H9 (cell line): ENCODE measurements around the gene CEP112. TPM values are rescaled to one million over a fixed set of nuclear protein-coding genes. Genes with fewer than 3 reads are reported as not detected.

Experiments used
- DNase-seq: peaks from one replicate; pipeline ENCODE4 v3.0.0-alpha.2; 2017
- H2AFZ ChIP-seq: one replicate; pipeline ENCODE4 v1.6.1; 2013; ENCODE audit warnings: mild to moderate bottlenecking, low read length, control low read depth, moderate library complexity
- H2AK5ac ChIP-seq: 2 replicates; pipeline ENCODE4 v1.6.1; 2013; ENCODE audit warnings: low read length, control low read depth, mixed read lengths; ENCODE audit not compliant: insufficient read length
- H2BK120ac ChIP-seq: one replicate; pipeline ENCODE4 v1.6.1; 2013; ENCODE audit warnings: low read depth, mild to moderate bottlenecking, low read length, control low read depth, inconsistent platforms; ENCODE audit not compliant: poor library complexity, severe bottlenecking
- H2BK12ac ChIP-seq: 2 replicates; pipeline ENCODE4 v1.6.1; 2013; ENCODE audit warnings: low read length, control low read depth, mixed read lengths, low read depth; ENCODE audit not compliant: insufficient read length
- H2BK15ac ChIP-seq: 2 replicates; pipeline ENCODE4 v1.6.1; 2013; ENCODE audit warnings: low read depth, low read length, control low read depth
- H2BK20ac ChIP-seq: one replicate; pipeline ENCODE4 v1.6.1; 2013; ENCODE audit warnings: low read depth, mild to moderate bottlenecking, low read length, control low read depth, inconsistent platforms; ENCODE audit not compliant: poor library complexity, severe bottlenecking
- H2BK5ac ChIP-seq: 2 replicates; pipeline ENCODE4 v1.6.1; 2013; ENCODE audit warnings: low read length, control low read depth, mixed read lengths; ENCODE audit not compliant: insufficient read length
- H3K14ac ChIP-seq: 2 replicates; pipeline ENCODE4 v1.6.1; 2013; ENCODE audit warnings: low read length, control low read depth; ENCODE audit not compliant: insufficient read depth
- H3K18ac ChIP-seq: 2 replicates; pipeline ENCODE4 v1.6.1; 2013; ENCODE audit warnings: low read depth, mild to moderate bottlenecking, mixed read lengths, low read length, control low read depth; ENCODE audit not compliant: insufficient read length
- H3K23ac ChIP-seq: 2 replicates; pipeline ENCODE4 v1.6.1; 2013; ENCODE audit warnings: low read length, control low read depth, mixed read lengths, low read depth; ENCODE audit not compliant: insufficient read length
- H3K23me2 ChIP-seq: 2 replicates; pipeline ENCODE4 v1.6.1; 2013; ENCODE audit warnings: low read depth, mild to moderate bottlenecking, mixed read lengths, low read length, control low read depth; ENCODE audit not compliant: insufficient read length, poor library complexity, severe bottlenecking
- H3K27ac ChIP-seq: 2 replicates; pipeline ENCODE4 v1.5.1; 2013; ENCODE audit warnings: low read length, control low read depth, mixed read lengths, low read depth; ENCODE audit not compliant: insufficient read length
- H3K27me3 ChIP-seq: 2 replicates; pipeline ENCODE4 v1.6.1; 2013; ENCODE audit warnings: low read length, control low read depth, inconsistent platforms; ENCODE audit not compliant: insufficient read depth
- H3K4ac ChIP-seq: 2 replicates; pipeline ENCODE4 v1.6.1; 2013; ENCODE audit warnings: low read depth, mild to moderate bottlenecking, control low read depth, inconsistent platforms, low read length, moderate library complexity
- H3K4me1 ChIP-seq: 2 replicates; pipeline ENCODE4 v1.6.1; 2013; ENCODE audit warnings: low read length, control low read depth, inconsistent platforms; ENCODE audit not compliant: insufficient read depth
- H3K4me2 ChIP-seq: 2 replicates; pipeline ENCODE4 v1.6.1; 2013; ENCODE audit warnings: low read length, control low read depth, mixed read lengths; ENCODE audit not compliant: insufficient read length, insufficient read depth
- H3K56ac ChIP-seq: 2 replicates; pipeline ENCODE4 v1.6.1; 2013; ENCODE audit warnings: low read depth, mild to moderate bottlenecking, mixed read lengths, low read length, control low read depth; ENCODE audit not compliant: insufficient read length
- H3K79me1 ChIP-seq: 2 replicates; pipeline ENCODE4 v1.6.1; 2013; ENCODE audit warnings: low read depth, mild to moderate bottlenecking, moderate library complexity, low read length, control low read depth, inconsistent platforms; ENCODE audit not compliant: insufficient read depth, poor library complexity, severe bottlenecking
- H3K79me2 ChIP-seq: 2 replicates; pipeline ENCODE4 v1.6.1; 2013; ENCODE audit warnings: low read length, control low read depth, inconsistent platforms; ENCODE audit not compliant: insufficient read depth
- H3K9ac ChIP-seq: 2 replicates; pipeline ENCODE4 v1.6.1; 2013; ENCODE audit warnings: low read length, control low read depth, mixed read lengths; ENCODE audit not compliant: insufficient read length; ENCODE audit errors: extremely low read depth
- H3K9me3 ChIP-seq: one replicate; pipeline ENCODE4 v1.6.1; 2013; ENCODE audit warnings: low read depth, low read length, inconsistent platforms; ENCODE audit not compliant: control insufficient read depth
- H3T11ph ChIP-seq: one replicate; pipeline ENCODE4 v1.6.1; 2013; ENCODE audit warnings: mild to moderate bottlenecking, low read length, control low read depth, inconsistent platforms
- H4K20me1 ChIP-seq: one replicate; pipeline ENCODE4 v1.6.1; 2013; ENCODE audit not compliant: control insufficient read depth, insufficient read length, insufficient read depth
- H4K5ac ChIP-seq: 2 replicates; pipeline ENCODE4 v1.6.1; 2013; ENCODE audit warnings: low read depth, mild to moderate bottlenecking, mixed read lengths, low read length, control low read depth; ENCODE audit not compliant: insufficient read length
- H4K8ac ChIP-seq: replicated peaks from 2 replicates; pipeline ENCODE4 v1.6.1; 2013; ENCODE audit warnings: low read length, control low read depth, mixed read lengths, low read depth; ENCODE audit not compliant: insufficient read length
- H4K91ac ChIP-seq: 2 replicates; pipeline ENCODE4 v1.6.1; 2013; ENCODE audit warnings: low read depth, mild to moderate bottlenecking, moderate library complexity, mixed read lengths, low read length, control low read depth; ENCODE audit not compliant: insufficient read length
- H3K27ac Mint-ChIP-seq, 3 experiments: 2 replicates in 2 of 3; 3 replicates in 1 of 3; pipeline ENCODE4 v1.8.0; 2020 to 2021; ENCODE audit warnings: mixed read lengths in 3 of 3, mild to moderate bottlenecking in 1 of 3, moderate library complexity in 1 of 3
- H3K27me3 Mint-ChIP-seq: 2 replicates; pipeline ENCODE4 v1.8.0; 2021; ENCODE audit warnings: low read depth, mild to moderate bottlenecking, moderate library complexity, mixed read lengths
- H3K36me3 Mint-ChIP-seq, 3 experiments: 2 replicates in 2 of 3; 3 replicates in 1 of 3; pipeline ENCODE4 v1.8.0; 2020 to 2021; ENCODE audit warnings: low read depth in 3 of 3, mixed read lengths in 3 of 3; ENCODE audit not compliant: insufficient read depth in 1 of 3
- H3K4me1 Mint-ChIP-seq, 2 experiments: 2 replicates each; pipeline ENCODE4 v1.8.0; 2020; ENCODE audit warnings: mixed read lengths in 2 of 2
- H3K4me3 Mint-ChIP-seq, 2 experiments: 2 replicates in 1 of 2; 3 replicates in 1 of 2; pipeline ENCODE4 v1.8.0; 2020 to 2021; ENCODE audit warnings: mild to moderate bottlenecking in 2 of 2, mixed read lengths in 2 of 2, moderate library complexity in 1 of 2
- H3K9me3 Mint-ChIP-seq, 2 experiments: 2 replicates in 1 of 2; 3 replicates in 1 of 2; pipeline ENCODE4 v1.8.0; 2020; ENCODE audit warnings: mild to moderate bottlenecking in 2 of 2, mixed read lengths in 2 of 2, moderate library complexity in 1 of 2
- CTCF ChIP-seq: fragments of 200-600 bp; sonication (generic); conservative IDR thresholded peaks from 3 replicates; pipeline ENCODE4 v1.8.0; 2021; ENCODE audit warnings: antibody characterized with exemption, mild to moderate bottlenecking
- WGBS: extraction: QIAGEN DNeasy Blood & Tissue Kit; methylation state at CpG from one replicate; pipeline ENCODE4 v1.1.7; 2013; ENCODE audit warnings: missing lambda C conversion rate, low lambda C conversion rate, mixed read lengths; ENCODE audit not compliant: insufficient read length; ENCODE audit errors: extremely low coverage; 5-methylcytosine and 5-hydroxymethylcytosine counted together
- total RNA-seq: library from RNA; stranded (reverse); gene quantifications from 2 replicates; pipeline ENCODE4 v1.2.1, GENCODE V29; 2021

Gene CEP112
- total RNA-seq, 1 experiment from 2014 or later, result 5.4 TPM

- H3K23ac ChIP-seq, result no peak overlapping the region
- H3K4ac ChIP-seq, result no peak overlapping the region
- no peak overlapping the region for H3T11ph ChIP-seq
- no peak for DNase-seq
- H3K27ac ChIP-seq, result no peak overlapping the region
- H3K9me3 ChIP-seq, result no peaks in the 10 kb centered on the region
- H4K8ac ChIP-seq, result no peak overlapping the region
- Mint-ChIP-seq H3K4me1 (no peaks in the 10 kb centered on the region; a peak in 1 of 4 replicates), H3K9me3 (peaks cover 5 to 14% of the 10 kb centered on the region in 2 experiments; a peak in 4 of 5 replicates), H3K27ac (no peak overlapping the region), H3K27me3 (no peaks in the 10 kb centered on the region), H3K4me3 (no peak overlapping the region), H3K36me3 (peaks cover 0 to 9% (median 4%) of the 10 kb centered on the region in 3 experiments; a peak in 4 of 7 replicates)
- no peak overlapping the region for H4K91ac ChIP-seq
- no peak overlapping the region for H3K4me2 ChIP-seq
- no peaks in the 10 kb centered on the region for H3K4me1 ChIP-seq
- no peak for TF ChIP-seq CTCF
- H3K9ac ChIP-seq, result no peak overlapping the region
- H2BK12ac ChIP-seq, result no peak overlapping the region
- no peaks in the 10 kb centered on the region for H3K27me3 ChIP-seq
- no peak overlapping the region for H2BK15ac ChIP-seq
- no peak overlapping the region for H3K18ac ChIP-seq
- H3K79me1 ChIP-seq, result no peaks in the 10 kb centered on the region
- H4K5ac ChIP-seq, result no peak overlapping the region
- H2AK5ac ChIP-seq, result no peak overlapping the region
- H2AFZ ChIP-seq, result no peak overlapping the region
- H3K79me2 ChIP-seq, result no peaks in the 10 kb centered on the region
- no peak overlapping the region for H2BK120ac ChIP-seq
- no peaks in the 10 kb centered on the region for H3K23me2 ChIP-seq
- no peak overlapping the region for H3K14ac ChIP-seq
- no peak overlapping the region for H2BK20ac ChIP-seq
- H3K56ac ChIP-seq, result no peak overlapping the region
- no peak overlapping the region for H2BK5ac ChIP-seq
- H4K20me1 ChIP-seq, result no peaks in the 10 kb centered on the region
- no CpG with 5 or more reads among the region's 3 CpGs for WGBS
These were observed 232.3 kb downstream of the CEP112 start for GRCh38 chr17:65959630-65960029.
